K562 (cell line): ENCODE data around the gene CACNA1C. TPM values are rescaled to one million over a fixed set of nuclear protein-coding genes. Genes with fewer than 3 reads are reported as not detected.

Experiments used
- ATAC-seq: fragments of 200-7000 bp; cut with Tn5 transposase; 3 replicates; pipeline ENCODE4 v1.9.1; 2020; ENCODE audit warnings: moderate library complexity
- BruUV-seq: library from RNA; stranded (reverse); fragments of 400-500 nt; replicated peaks from 2 replicates; lab custom pipeline; 2021; lab: Mats Ljungman, UMichigan
- CTCF ChIA-PET: fragments of 300-600 bp; formaldehyde crosslinking; extraction: SDS; loops from one replicate; lab custom pipeline; 2021; ENCODE audit warnings: low intra/inter-chr PET ratio; lab: Yijun Ruan, JAX
- POLR2A ChIA-PET: fragments of 300-600, 350-650 bp; sonication (Branson Sonifier 250); formaldehyde crosslinking; extraction: SDS; loops from one replicate; lab custom pipeline; 2021; ENCODE audit warnings: antibody characterized with exemption, inconsistent platforms; lab: Yijun Ruan, JAX
- DNase-seq, 4 experiments: peaks; one replicate each; pipeline versions ENCODE4 v3.0.0 to v3.0.0-alpha.2; 2011 to 2018; ENCODE audit warnings: low spot score in 3 of 4, mixed read lengths in 3 of 4; ENCODE audit errors: extremely low read depth in 1 of 4
- FAIRE-seq: peaks from 2 replicates; lab custom pipeline; 2011; peaks lifted over from hg19 to GRCh38; lab: Jason Lieb, UNC
- H2AFZ ChIP-seq: 2 replicates; pipeline ENCODE4 v1.6.0; 2011; ENCODE audit warnings: low read depth, low read length, control low read depth, inconsistent platforms
- H3K27ac ChIP-seq: fragments of 200-600 bp; 3 replicates; pipeline ENCODE4 v1.8.0; 2011; ENCODE audit warnings: low read depth, mild to moderate bottlenecking, control low read depth, inconsistent platforms, low read length, moderate library complexity, mixed read lengths; ENCODE audit errors: extremely low read depth
- H3K27me3 ChIP-seq, 2 experiments: fragments of 300-600 bp in 1 of 2; 2 replicates in 1 of 2; 3 replicates in 1 of 2; pipeline versions ENCODE4 v1.6.0 to v1.8.0; 2011; ENCODE audit warnings: inconsistent platforms in 2 of 2, low read length in 2 of 2, mild to moderate bottlenecking in 1 of 2, mixed read lengths in 1 of 2, moderate library complexity in 1 of 2; ENCODE audit not compliant: control insufficient read depth in 2 of 2, insufficient read depth in 2 of 2
- H3K36me3 ChIP-seq: fragments of 300-600 bp; 3 replicates; pipeline ENCODE4 v1.8.0; 2011; ENCODE audit warnings: mild to moderate bottlenecking, low read length, inconsistent platforms; ENCODE audit not compliant: control insufficient read depth, insufficient read depth
- H3K4me1 ChIP-seq, 2 experiments: fragments of 200-600 bp in 1 of 2; replicated peaks in 1 of 2; 2 replicates in 1 of 2; 3 replicates in 1 of 2; pipeline versions ENCODE4 v1.5.1 to v1.8.0; 2011; ENCODE audit warnings: inconsistent platforms in 2 of 2, low read length in 2 of 2, mild to moderate bottlenecking in 1 of 2, mixed read lengths in 1 of 2, moderate library complexity in 1 of 2; ENCODE audit not compliant: control insufficient read depth in 2 of 2, insufficient read depth in 2 of 2
- H3K4me2 ChIP-seq: 2 replicates; pipeline ENCODE4 v1.6.1; 2011; ENCODE audit warnings: low read length, control low read depth, inconsistent platforms, mixed read lengths; ENCODE audit not compliant: insufficient read depth
- H3K4me3 ChIP-seq: fragments of 200-600 bp; sonication (generic), shearing (Covaris generic); 2 replicates; pipeline ENCODE4 v1.5.1; 2016; ENCODE audit warnings: control low read depth, inconsistent platforms
- H3K79me2 ChIP-seq: fragments of 200-600 bp; 3 replicates; pipeline ENCODE4 v1.8.0; 2011; ENCODE audit warnings: low read length, inconsistent platforms; ENCODE audit not compliant: control insufficient read depth, insufficient read depth
- H3K9ac ChIP-seq, 2 experiments: 2 replicates each; pipeline versions ENCODE4 v1.6.0 to v1.6.1; 2011; ENCODE audit warnings: low read depth in 2 of 2, low read length in 2 of 2, control low read depth in 1 of 2, inconsistent platforms in 1 of 2, mild to moderate bottlenecking in 1 of 2, mixed read lengths in 1 of 2; ENCODE audit not compliant: insufficient read depth in 1 of 2
- H3K9me1 ChIP-seq: one replicate; pipeline ENCODE4 v1.6.0; 2011; ENCODE audit warnings: inconsistent platforms, mild to moderate bottlenecking, low read length, moderate library complexity; ENCODE audit not compliant: control insufficient read depth, insufficient read depth
- H3K9me3 ChIP-seq: replicated peaks from 2 replicates; pipeline ENCODE4 v1.5.1; 2011; ENCODE audit warnings: low read depth, low read length, inconsistent platforms; ENCODE audit not compliant: control insufficient read depth, insufficient read depth
- H4K20me1 ChIP-seq: replicated peaks from 2 replicates; pipeline ENCODE4 v1.6.1; 2011; ENCODE audit warnings: low read length, inconsistent platforms, mixed read lengths; ENCODE audit not compliant: control insufficient read depth, insufficient read depth
- CHD1 ChIP-seq: fragments of 200-600 bp; sonication (generic); IDR thresholded peaks from one replicate; pipeline ENCODE4 v1.6.1; 2012; ENCODE audit warnings: mild to moderate bottlenecking, moderate library complexity, low read length, inconsistent platforms
- FOXM1 ChIP-seq, 2 experiments: fragments of 450-650 bp in 1 of 2; sonication (generic) in 1 of 2; formaldehyde crosslinking in 1 of 2; IDR thresholded peaks; 2 replicates each; pipeline versions ENCODE4 v1.6.1 to v1.9.0; 2017 to 2022; ENCODE audit warnings: low read depth in 2 of 2, mild to moderate bottlenecking in 2 of 2, missing genetic modification reagents in 1 of 2, moderate library complexity in 1 of 2
- GTF2E2 ChIP-seq: fragments of 200-800 bp; sonication (Bioruptor generic); IDR thresholded peaks from 2 replicates; pipeline ENCODE4 v1.6.1; 2016; ENCODE audit warnings: missing genetic modification characterization, missing compliant biosample characterization
- NR2F6 ChIP-seq: fragments of 450-650 bp; formaldehyde crosslinking; IDR thresholded peaks from 2 replicates; pipeline ENCODE4 v1.4.0; 2020; ENCODE audit warnings: mild to moderate bottlenecking
- TBP ChIP-seq: optimal IDR thresholded peaks from 2 replicates; pipeline ENCODE3; 2011; ENCODE audit warnings: low read depth, low read length, improper control_type of control experiment
- TCF15 ChIP-seq: fragments of 250-450 bp; sonication (Bioruptor Pico); IDR thresholded peaks from 2 replicates; pipeline ENCODE4 v1.8.0; 2022; ENCODE audit warnings: moderate library complexity, mild to moderate bottlenecking, inconsistent platforms
- USF1 ChIP-seq: sonication (generic); formaldehyde crosslinking; IDR thresholded peaks from 2 replicates; pipeline ENCODE4 v1.9.0; 2022; ENCODE audit warnings: mild to moderate bottlenecking, missing genetic modification reagents
- ZBTB33 ChIP-seq: sonication (generic); formaldehyde crosslinking; IDR thresholded peaks from 2 replicates; pipeline ENCODE4 v1.8.1; 2023; ENCODE audit warnings: mild to moderate bottlenecking, missing genetic modification reagents
- ZNF668 ChIP-seq: fragments of 250-450 bp; sonication (Bioruptor Pico); IDR thresholded peaks from 2 replicates; pipeline ENCODE4 v1.8.0; 2022; ENCODE audit warnings: mild to moderate bottlenecking, inconsistent platforms
- WGBS: fragments of 100-300 bp; shearing (Covaris generic); methylation state at CpG from one replicate; pipeline ENCODE4 v1.1.6; 2016; ENCODE audit warnings: low coverage, mixed read lengths; ENCODE audit not compliant: insufficient coverage; ENCODE audit errors: missing lambda C conversion rate; 5-methylcytosine and 5-hydroxymethylcytosine counted together
- in situ Hi-C: fragments of 300-500 bp; cut with MboI; formaldehyde crosslinking; loops from 4 replicates; pipeline ENCODE4 v1.15.0; 2018; ENCODE audit warnings: inconsistent platforms, mixed read lengths
- intact Hi-C: fragments of 100-400 bp; cut with micrococcal nuclease; formaldehyde crosslinking; loops from 2 replicates; pipeline ENCODE4 v1.14.2; 2022
- polyA plus RNA-seq, 8 experiments: library from polyadenylated mRNA; depleted of rRNA in 4 of 8; stranded (reverse) in 5 of 8; unstranded in 3 of 8; fragments of >200 nt; fragmentation: Nextera tagmentation in 2 of 8; fragmentation: Illumina TruSeq in 1 of 8; extraction: Ambion mirVana in 2 of 8; extraction: Trizol in 1 of 8; gene quantifications; 2 replicates each; pipeline versions ENCODE4 v1.2.1 to v1.2.3, GENCODE V29; 2011 to 2014; ENCODE audit warnings: inconsistent platforms in 1 of 8, missing spikeins in 1 of 8
- total RNA-seq, 7 experiments: library from RNA; depleted of rRNA in 6 of 7; stranded (reverse); fragments of >200 nt in 6 of 7; fragmentation: Illumina TruSeq in 2 of 7; extraction: Trizol in 2 of 7; gene quantifications; 2 replicates each; pipeline versions ENCODE4 v1.2.1 to v1.2.3, GENCODE V29; 2011 to 2021; ENCODE audit warnings: low replicate concordance in 1 of 7
- TF ChIP-seq, protein P1 (sequence below): IDR thresholded peaks from 3 replicates; pipeline ENCODE4 v1.6.1; 2011; ENCODE audit warnings: borderline replicate concordance, mild to moderate bottlenecking; ENCODE audit not compliant: insufficient read length, insufficient read depth

CACNA1C gene
- total and polyA plus RNA-seq, 9 of the 15 experiments (the other 6 are each of a cell fraction or from before 2014, with no cell fraction given): not detected

DNA sequence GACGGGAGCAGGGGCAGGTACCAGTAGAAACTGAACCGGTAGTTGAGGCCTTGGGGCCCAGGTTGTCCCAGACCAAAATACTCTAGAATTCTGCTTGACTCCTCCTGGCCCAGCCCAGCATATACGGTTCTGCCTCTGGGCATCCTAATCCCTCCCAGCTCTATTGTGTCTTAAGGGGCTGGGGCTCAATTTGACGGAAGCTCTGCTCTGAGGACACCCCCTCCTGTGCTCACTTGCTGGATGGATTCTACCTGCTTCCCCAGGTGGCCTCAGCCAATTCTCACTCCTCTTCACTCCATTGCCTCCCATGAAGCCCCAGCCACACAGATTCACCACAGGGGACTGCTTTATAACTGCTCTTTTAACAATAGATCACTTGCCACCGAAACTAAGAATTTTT, 522.5 kb downstream of the CACNA1C start:
- TF ChIP-seq USF1 (CRISPR knock-in tag) (no peak), CHD1 (no peak), NR2F6 (CRISPR knock-in tag) (no peak), TCF15 (CRISPR knock-in tag) (no peak), FOXM1 (IDR thresholded peaks at IDR 0.05; ENCODE audit: low read depth) (no peak), FOXM1 (CRISPR knock-in tag; IDR thresholded peaks at IDR 0.05; ENCODE audit: low read depth) (no peak), ZNF668 (CRISPR knock-in tag) (no peak), TBP (no peak), ZBTB33 (no peak), GTF2E2 (tag) (no peak)
- TF ChIP-seq, protein P1, sequence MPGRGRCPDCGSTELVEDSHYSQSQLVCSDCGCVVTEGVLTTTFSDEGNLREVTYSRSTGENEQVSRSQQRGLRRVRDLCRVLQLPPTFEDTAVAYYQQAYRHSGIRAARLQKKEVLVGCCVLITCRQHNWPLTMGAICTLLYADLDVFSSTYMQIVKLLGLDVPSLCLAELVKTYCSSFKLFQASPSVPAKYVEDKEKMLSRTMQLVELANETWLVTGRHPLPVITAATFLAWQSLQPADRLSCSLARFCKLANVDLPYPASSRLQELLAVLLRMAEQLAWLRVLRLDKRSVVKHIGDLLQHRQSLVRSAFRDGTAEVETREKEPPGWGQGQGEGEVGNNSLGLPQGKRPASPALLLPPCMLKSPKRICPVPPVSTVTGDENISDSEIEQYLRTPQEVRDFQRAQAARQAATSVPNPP: no peak
- Histone ChIP-seq H3K79me2 (no peaks in the 10 kb centered on the region), H3K9me3 (no peaks in the 10 kb centered on the region), H4K20me1 (no peaks in the 10 kb centered on the region), H3K27me3 (peaks cover 0 to 9% of the 10 kb centered on the region in 2 experiments; a peak in 1 of 5 replicates), H3K4me1 (no peaks in the 10 kb centered on the region), H3K27ac (no peak overlapping the region), H3K4me3 (no peak overlapping the region), H3K4me2 (no peak overlapping the region), H3K9me1 (no peaks in the 10 kb centered on the region), H2AFZ (no peak overlapping the region), H3K9ac (no peak overlapping the region), H3K36me3 (no peaks in the 10 kb centered on the region)
- ATAC-seq (no peak), DNase-seq (no peak), FAIRE-seq (no peak)
- intact Hi-C loops: no loop called here
- BruUV-seq: no TSS peak
- CTCF ChIA-PET: no interaction called here
- in situ Hi-C loops: no loop called here
- POLR2A ChIA-PET: no interaction called here
- 0% methylated on average over 4 of the region's 5 CpGs for WGBS
